ENCODE results near the gene IARS1. TPM values are rescaled to one million over a fixed set of nuclear protein-coding genes. Genes with fewer than 3 reads are reported as not detected.

Gene IARS1
- total RNA-seq, 5 donors from 2014 or later (not counting 1 experiment from before 2014, with no cell fraction given) = 70.5 to 124 (median 113) TPM

GRCh38 chr9:92245005-92245797, 48.3 kb downstream of the IARS1 start:
- H3K9me3 ChIP-seq = no peaks in the 10 kb centered on the region
- Mint-ChIP-seq H3K27ac (no peak overlapping the region), H3K9me3 (no peaks in the 10 kb centered on the region), H3K36me3 (peaks cover 86% of the 10 kb centered on the region), H3K4me3 (no peak overlapping the region), H3K4me1 (no peaks in the 10 kb centered on the region), H3K27me3 (no peaks in the 10 kb centered on the region)
- H3K27ac ChIP-seq (ENCODE audit: low read length) = no peak overlapping the region
- DNase-seq (no peak), ATAC-seq (replicated peaks in 1 of 4) (no peak)
- WGBS (ENCODE audit: insufficient coverage) = 98% methylated on average over 6 of the region's 7 CpGs
- peaks cover 7 to 91% of the 10 kb centered on the region in 2 donors for H3K36me3 ChIP-seq (ENCODE audit: control insufficient read depth in 2 of 2, extremely low read depth in 1 of 2, insufficient read depth in 1 of 2, low read length in 1 of 2)
- H3K4me1 ChIP-seq (ENCODE audit: control insufficient read depth in 1 of 2, extremely low read depth in 1 of 2, insufficient read depth in 2 of 2, low read length in 2 of 2) = no peaks in the 10 kb centered on the region
- ChIA-PET CTCF (no interaction called here), POLR2A (no interaction called here)
- no peaks in the 10 kb centered on the region for H3K27me3 ChIP-seq (replicated peaks in 1 of 2; ENCODE audit: control insufficient read depth in 2 of 2, extremely low read depth in 1 of 2, insufficient read depth in 2 of 2, low read length in 1 of 2)
- H3K4me3 ChIP-seq (ENCODE audit: control insufficient read depth in 1 of 2, extremely low read depth in 1 of 2, low read length in 1 of 2) = no peak overlapping the region

Other genes with a start within 250 kb of the IARS1 start
- gene SPTLC1, start 178.3 kb downstream of the IARS1 start, total RNA-seq = 10 to 100 TPM; 40.5 to 51.1 (median 46.1) TPM
- gene NOL8, start 31.7 kb upstream of the IARS1 start, total RNA-seq = 10 to 100 TPM; 51.4 to 83.2 (median 73.9) TPM
- gene CENPP, start 32.3 kb upstream of the IARS1 start, total RNA-seq = 1 to 10 TPM; 1.9 to 5.0 (median 4.3) TPM
- under 1 TPM; 0.10 to 0.41 (median 0.23) TPM for gene OGN, start 110.9 kb upstream of the IARS1 start, total RNA-seq
- not detected for gene OMD, start 130.8 kb upstream of the IARS1 start, total RNA-seq
- not detected for gene ASPN, start 188.8 kb upstream of the IARS1 start, total RNA-seq
- gene ECM2, start 242.3 kb upstream of the IARS1 start, total RNA-seq = not detected